Peyer's patch (tissue), 4 donors: ENCODE results near the gene SLC3A2. TPM values are rescaled to one million over a fixed set of nuclear protein-coding genes. Genes with fewer than 3 reads are reported as not detected.

Experiments
- DNase-seq, 3 donors: peaks; one replicate each; pipeline ENCODE4 v3.0.0-alpha.2; 2017 to 2019
- H3K27ac ChIP-seq, 4 donors: fragments of 200-600 bp; sonication (generic); one replicate each; pipeline ENCODE4 v1.5.1; 2016 to 2019
- H3K27me3 ChIP-seq, 2 donors: fragments of 200-600 bp; sonication (generic); one replicate each; pipeline ENCODE4 v1.5.1; 2019
- H3K36me3 ChIP-seq, 3 donors: fragments of 200-600 bp; sonication (generic); one replicate each; pipeline ENCODE4 v1.5.1; 2016 to 2019
- H3K4me1 ChIP-seq, 4 donors: fragments of 200-600 bp; sonication (generic); one replicate each; pipeline ENCODE4 v1.5.1; 2016 to 2019
- H3K4me3 ChIP-seq, 4 donors: fragments of 200-600 bp; sonication (generic); 1 replicate in 3 of 4; 2 replicates in 1 of 4; pipeline ENCODE4 v1.5.1; 2016 to 2019; ENCODE audit warnings: mild to moderate bottlenecking in 1 of 4
- H3K9me3 ChIP-seq, 4 donors: fragments of 200-600 bp; sonication (generic); one replicate each; pipeline ENCODE4 v1.5.1; 2016 to 2019; ENCODE audit warnings: mild to moderate bottlenecking in 1 of 4
- POLR2A ChIP-seq, 2 donors: fragments of 450-650 bp; IDR thresholded peaks; one replicate each; pipeline ENCODE4 v1.5.1; 2017; ENCODE audit warnings: antibody characterized with exemption in 2 of 2, mild to moderate bottlenecking in 2 of 2, moderate library complexity in 2 of 2
- total RNA-seq, 4 donors: library from RNA; depleted of rRNA; stranded (reverse); fragments of >200 nt; gene quantifications; one replicate each; pipeline ENCODE4 v1.1.0, GENCODE V29; 2016
- TF ChIP-seq, protein P1 (sequence below), 6 experiments: fragments of 450-650 bp in 4 of 6; fragments of 200-600 bp in 2 of 6; sonication (generic) in 1 of 6; IDR thresholded peaks; one replicate each; pipeline ENCODE4 v1.5.1; 2017 to 2019; ENCODE audit warnings: antibody characterized with exemption in 6 of 6, mild to moderate bottlenecking in 3 of 6, moderate library complexity in 1 of 6

The SLC3A2 gene
- total RNA-seq, 4 donors from 2014 or later: 64.4 to 253 (median 207) TPM

- Histone ChIP-seq H3K9me3 (no peaks in the 10 kb centered on the region), H3K27me3 (peaks cover 0 to 48% of the 10 kb centered on the region in 2 donors), H3K36me3 (no peaks in the 10 kb centered on the region), H3K27ac (no peak overlapping the region), H3K4me1 (peaks cover 4 to 32% (median 14%) of the 10 kb centered on the region in 4 donors), H3K4me3 (peak overlapping the region in 3 of 4 donors; percentile 4 to 41 (median 37))
- no peak for DNase-seq
- TF ChIP-seq POLR2A (IDR thresholded peaks at IDR 0.05): no peak
- TF ChIP-seq, protein P1, sequence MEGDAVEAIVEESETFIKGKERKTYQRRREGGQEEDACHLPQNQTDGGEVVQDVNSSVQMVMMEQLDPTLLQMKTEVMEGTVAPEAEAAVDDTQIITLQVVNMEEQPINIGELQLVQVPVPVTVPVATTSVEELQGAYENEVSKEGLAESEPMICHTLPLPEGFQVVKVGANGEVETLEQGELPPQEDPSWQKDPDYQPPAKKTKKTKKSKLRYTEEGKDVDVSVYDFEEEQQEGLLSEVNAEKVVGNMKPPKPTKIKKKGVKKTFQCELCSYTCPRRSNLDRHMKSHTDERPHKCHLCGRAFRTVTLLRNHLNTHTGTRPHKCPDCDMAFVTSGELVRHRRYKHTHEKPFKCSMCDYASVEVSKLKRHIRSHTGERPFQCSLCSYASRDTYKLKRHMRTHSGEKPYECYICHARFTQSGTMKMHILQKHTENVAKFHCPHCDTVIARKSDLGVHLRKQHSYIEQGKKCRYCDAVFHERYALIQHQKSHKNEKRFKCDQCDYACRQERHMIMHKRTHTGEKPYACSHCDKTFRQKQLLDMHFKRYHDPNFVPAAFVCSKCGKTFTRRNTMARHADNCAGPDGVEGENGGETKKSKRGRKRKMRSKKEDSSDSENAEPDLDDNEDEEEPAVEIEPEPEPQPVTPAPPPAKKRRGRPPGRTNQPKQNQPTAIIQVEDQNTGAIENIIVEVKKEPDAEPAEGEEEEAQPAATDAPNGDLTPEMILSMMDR (IDR thresholded peaks at IDR 0.05): no peak
Measured at GRCh38 chr11:62925745-62926679, 45.3 kb downstream of the SLC3A2 start.

- Histone ChIP-seq H3K9me3 (no peaks in the 10 kb centered on the region), H3K4me1 (peaks cover 4 to 32% (median 14%) of the 10 kb centered on the region in 4 donors), H3K36me3 (no peaks in the 10 kb centered on the region), H3K4me3 (peak overlapping the region in 3 of 4 donors; percentile 4 to 41 (median 37)), H3K27ac (no peak overlapping the region), H3K27me3 (peaks cover 0 to 47% of the 10 kb centered on the region in 2 donors)
- peak in 1 of 3 donors; percentile 25 for DNase-seq
- TF ChIP-seq POLR2A (IDR thresholded peaks at IDR 0.05): no peak
- TF ChIP-seq, protein P1 (IDR thresholded peaks at IDR 0.05): no peak
Measured at GRCh38 chr11:62926680-62927455, 46.2 kb downstream of the SLC3A2 start.

DNA sequence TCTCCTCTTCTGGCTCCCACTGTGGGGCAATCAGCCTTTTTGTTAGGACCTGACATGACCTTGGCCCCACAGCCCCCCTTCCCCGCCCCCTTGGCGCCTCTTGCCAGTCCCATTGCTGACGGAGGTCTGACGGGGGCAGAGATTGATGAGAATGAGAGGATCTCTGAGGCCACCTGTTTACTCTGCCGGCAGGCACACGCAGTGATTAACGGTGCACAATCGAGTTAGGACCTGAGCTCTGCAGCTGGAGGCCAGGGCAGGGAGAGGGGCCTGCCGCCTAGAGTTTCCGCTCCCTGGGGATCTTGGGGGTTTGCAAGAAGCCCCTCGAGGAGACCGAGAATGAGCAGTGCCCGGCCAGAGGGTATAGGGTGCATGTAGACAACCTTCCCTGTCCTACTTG is 47.3 kb downstream of the SLC3A2 start:
- Histone ChIP-seq H3K36me3 (no peaks in the 10 kb centered on the region), H3K27ac (no peak overlapping the region), H3K27me3 (peaks cover 0 to 36% of the 10 kb centered on the region in 2 donors), H3K4me3 (no peak overlapping the region), H3K9me3 (no peaks in the 10 kb centered on the region), H3K4me1 (peaks cover 4 to 31% (median 12%) of the 10 kb centered on the region in 4 donors)
- TF ChIP-seq, protein P1 (IDR thresholded peaks at IDR 0.05): no peak
- TF ChIP-seq POLR2A (IDR thresholded peaks at IDR 0.05): no peak
- no peak for DNase-seq

- no peak for TF ChIP-seq POLR2A (IDR thresholded peaks at IDR 0.05)
- TF ChIP-seq, protein P1 (IDR thresholded peaks at IDR 0.05): no peak
- no peaks in the 10 kb centered on the region for H3K36me3 ChIP-seq
- no peak overlapping the region for H3K4me3 ChIP-seq
- peaks cover 0 to 21% of the 10 kb centered on the region in 2 donors for H3K27me3 ChIP-seq
- H3K4me1 ChIP-seq: peaks cover 0 to 19% (median 8%) of the 10 kb centered on the region in 4 donors
- H3K27ac ChIP-seq: no peak overlapping the region
- no peaks in the 10 kb centered on the region for H3K9me3 ChIP-seq
- no peak for DNase-seq
Measured at GRCh38 chr11:62930157-62930556, 49.5 kb downstream of the SLC3A2 start.

- H3K4me1 ChIP-seq: peaks cover 0 to 15% (median 6%) of the 10 kb centered on the region in 4 donors
- H3K27ac ChIP-seq: no peak overlapping the region
- H3K36me3 ChIP-seq: no peaks in the 10 kb centered on the region
- no peak for TF ChIP-seq POLR2A (IDR thresholded peaks at IDR 0.05)
- TF ChIP-seq, protein P1 (IDR thresholded peaks at IDR 0.05): no peak
- no peaks in the 10 kb centered on the region for H3K9me3 ChIP-seq
- peaks cover 0 to 16% of the 10 kb centered on the region in 2 donors for H3K27me3 ChIP-seq
- no peak for DNase-seq
- no peak overlapping the region for H3K4me3 ChIP-seq
Measured at GRCh38 chr11:62930666-62931065, 50.0 kb downstream of the SLC3A2 start.
